ENCODE measurements around the gene CNNM1. TPM values are rescaled to one million over a fixed set of nuclear protein-coding genes. Genes with fewer than 3 reads are reported as not detected.

Gene CNNM1
- total RNA-seq, 2 donors from 2014 or later = 0.19 to 0.24 TPM

GRCh38 chr10:99368646-99369045 is 39.5 kb downstream of the CNNM1 start:
- intact Hi-C loops (cut with DNase I) = no loop called here
- no peak for DNase-seq (ENCODE audit: low spot score)

- no peak for DNase-seq (ENCODE audit: low spot score)
- intact Hi-C loops (cut with DNase I) = no loop called here
Measured at GRCh38 chr10:99369126-99369525, 40.0 kb downstream of the CNNM1 start.

- intact Hi-C loops (cut with DNase I) = no loop called here
- DNase-seq (ENCODE audit: low spot score) = no peak
Measured at GRCh38 chr10:99369551-99369950, 40.4 kb downstream of the CNNM1 start.

GRCh38 chr10:99370993-99371392 is 41.8 kb downstream of the CNNM1 start:
- intact Hi-C loops (cut with DNase I) = loop anchor here in 1 of 2 donors (5.0 kb wide), 1 partner anchor 1349 kb away; no protein-coding TSS in a partner anchor
- DNase-seq (ENCODE audit: low spot score) = no peak

- DNase-seq (ENCODE audit: low spot score) = no peak
- intact Hi-C loops (cut with DNase I) = loop anchor here in 1 of 2 donors (5.0 kb wide), 1 partner anchor 1350 kb away; no protein-coding TSS in a partner anchor
Measured at GRCh38 chr10:99372546-99373271, 43.6 kb downstream of the CNNM1 start.

- no peak for DNase-seq (ENCODE audit: low spot score)
Measured at GRCh38 chr10:99374526-99374925, 45.4 kb downstream of the CNNM1 start.

GRCh38 chr10:99374972-99375371 is 45.8 kb downstream of the CNNM1 start:
- DNase-seq (ENCODE audit: low spot score) = no peak
- intact Hi-C loops (cut with DNase I) = loop anchor here in 1 of 2 donors (5.0 kb wide), 1 partner anchor 1353 kb away; no protein-coding TSS in a partner anchor

More at GRCh38 chr10:99374526-99374925, 45.4 kb downstream of the CNNM1 start:
- intact Hi-C loops (cut with DNase I) = loop anchor here in 1 of 2 donors (5.0 kb wide), 1 partner anchor 1352 kb away; no protein-coding TSS in a partner anchor

GRCh38 chr10:99375426-99375825 is 46.3 kb downstream of the CNNM1 start:
- intact Hi-C loops (cut with DNase I) = no loop called here
- no peak for DNase-seq (ENCODE audit: low spot score)

- no peak for DNase-seq (ENCODE audit: low spot score)
- intact Hi-C loops (cut with DNase I) = no loop called here
Measured at GRCh38 chr10:99382176-99382575, 53.0 kb downstream of the CNNM1 start.

GRCh38 chr10:99387071-99387470 is 57.9 kb downstream of the CNNM1 start:
- no peak for DNase-seq (ENCODE audit: low spot score)
- intact Hi-C loops (cut with DNase I) = no loop called here

GRCh38 chr10:99387541-99387940 is 58.4 kb downstream of the CNNM1 start:
- intact Hi-C loops (cut with DNase I) = no loop called here
- no peak for DNase-seq (ENCODE audit: low spot score)

- intact Hi-C loops (cut with DNase I) = no loop called here
- DNase-seq (ENCODE audit: low spot score) = no peak
Measured at GRCh38 chr10:99389729-99390480, 60.7 kb downstream of the CNNM1 start.

GRCh38 chr10:99391346-99391745 is 62.2 kb downstream of the CNNM1 start:
- intact Hi-C loops (cut with DNase I) = no loop called here
- no peak for DNase-seq (ENCODE audit: low spot score)

- intact Hi-C loops (cut with DNase I) = no loop called here
- no peak for DNase-seq (ENCODE audit: low spot score)
Measured at GRCh38 chr10:99393036-99393435, 63.9 kb downstream of the CNNM1 start.

GRCh38 chr10:99393683-99394082 is 64.5 kb downstream of the CNNM1 start:
- intact Hi-C loops (cut with DNase I) = no loop called here
- no peak for DNase-seq (ENCODE audit: low spot score)

GRCh38 chr10:99394256-99394655 is 65.1 kb downstream of the CNNM1 start:
- intact Hi-C loops (cut with DNase I) = no loop called here
- no peak for DNase-seq (ENCODE audit: low spot score)

- no peak for DNase-seq (ENCODE audit: low spot score)
- intact Hi-C loops (cut with DNase I) = no loop called here
Measured at GRCh38 chr10:99394761-99395386, 65.7 kb downstream of the CNNM1 start.

GRCh38 chr10:99395750-99396445 is 66.7 kb downstream of the CNNM1 start:
- DNase-seq (ENCODE audit: low spot score) = no peak
- intact Hi-C loops (cut with DNase I) = no loop called here

GRCh38 chr10:99396471-99396870 is 67.3 kb downstream of the CNNM1 start:
- DNase-seq (ENCODE audit: low spot score) = no peak
- intact Hi-C loops (cut with DNase I) = no loop called here

Data from posterior vena cava (tissue), 2 donors.